Transverse colon (tissue), 4 donors: ENCODE results near the gene SHC1.

Experiments used
- CTCF ChIP-seq, 5 experiments: fragments of 200-600 bp in 3 of 5; fragments of 450-650 bp in 2 of 5; sonication (generic) in 3 of 5; IDR thresholded peaks; 1 replicate in 2 of 5; 2 replicates in 3 of 5; pipeline ENCODE4 v1.5.1; 2016 to 2017; ENCODE audit warnings: antibody characterized with exemption in 5 of 5, inconsistent platforms in 3 of 5, mild to moderate bottlenecking in 2 of 5, moderate library complexity in 1 of 5
- EP300 ChIP-seq: sonication (generic); formaldehyde crosslinking; IDR thresholded peaks from one replicate; pipeline ENCODE4 v1.6.1; 2017; ENCODE audit warnings: antibody characterized with exemption, low read depth
- POLR2A ChIP-seq: fragments of 450-650 bp; IDR thresholded peaks from one replicate; pipeline ENCODE4 v1.6.1; 2016; ENCODE audit warnings: antibody characterized with exemption, mild to moderate bottlenecking, moderate library complexity
- POLR2AphosphoS5 ChIP-seq, 3 donors: sonication (generic); formaldehyde crosslinking; IDR thresholded peaks; one replicate each; pipeline ENCODE4 v1.6.1; 2016; ENCODE audit warnings: antibody characterized with exemption in 3 of 3

GRCh38 chr1:155014709-155015508 lies 44.4 kb upstream of the SHC1 start:
- TF ChIP-seq CTCF (IDR thresholded peaks at IDR 0.05) (no peak), POLR2A (no peak), EP300 (no peak), POLR2AphosphoS5 (IDR thresholded peaks at IDR 0.05) (no peak)
